GM21447 (cell line): ENCODE data around the gene CBARP.
"Not testable (repeated sequence)": the region's sequence is repeated elsewhere in the genome, so short reads cannot be mapped to it uniquely, and the experiment has no call there.

Experiments used
- ATAC-seq: cut with Tn5 transposase; IDR thresholded peaks from one replicate; pipeline ENCODE4 v1.9.1; 2021; ENCODE audit not compliant: unreplicated experiment

The CBARP gene

GRCh38 chr19:1214862-1215731 lies 22.7 kb downstream of the CBARP start:
- no peak for ATAC-seq

- ATAC-seq = no peak
These were observed 23.4 kb downstream of the CBARP start for GRCh38 chr19:1214299-1214861.

- no peak for ATAC-seq
These were observed 24.2 kb downstream of the CBARP start for GRCh38 chr19:1213391-1214286.

- ATAC-seq = no peak
These were observed 26.1 kb downstream of the CBARP start for GRCh38 chr19:1211494-1212234.

- ATAC-seq = no peak
These were observed 27.6 kb downstream of the CBARP start for GRCh38 chr19:1210227-1210538.

GRCh38 chr19:1208830-1209229 lies 29.0 kb downstream of the CBARP start:
- not testable (repeated sequence) for ATAC-seq

- no peak for ATAC-seq
These were observed 30.8 kb downstream of the CBARP start for GRCh38 chr19:1206864-1207450.

- no peak for ATAC-seq
These were observed 31.5 kb downstream of the CBARP start for GRCh38 chr19:1206150-1206863.

GRCh38 chr19:1205114-1206099 lies 32.4 kb downstream of the CBARP start, which contains the start of gene STK11:
STK11 (plus strand) TSS chr19:1205778; CDS start chr19:1206914, 1,136 bp downstream.
- ATAC-seq = peak; percentile 72

- not testable (repeated sequence) for ATAC-seq
These were observed 37.2 kb downstream of the CBARP start for GRCh38 chr19:1200614-1201013.

GRCh38 chr19:1199531-1199930 lies 38.3 kb downstream of the CBARP start:
- no peak for ATAC-seq

- no peak for ATAC-seq
These were observed 48.4 kb downstream of the CBARP start for GRCh38 chr19:1189419-1189818.

GRCh38 chr19:1183543-1184172 lies 54.1 kb downstream of the CBARP start:
- peak; percentile 67 for ATAC-seq

- ATAC-seq = no peak
These were observed 55.1 kb downstream of the CBARP start for GRCh38 chr19:1182727-1183126.

GRCh38 chr19:1182068-1182467 lies 55.7 kb downstream of the CBARP start:
- no peak for ATAC-seq

- ATAC-seq = no peak
These were observed 56.2 kb downstream of the CBARP start for GRCh38 chr19:1181606-1182005.
